Liver (tissue), 3 donors: ENCODE data around the gene ZNF274.

Source experiments
- EGR1 ChIP-seq, 2 donors: IDR thresholded peaks; 2 replicates each; pipeline ENCODE4 v1.6.1; 2016 to 2018; ENCODE audit warnings: antibody characterized with exemption in 2 of 2, low read depth in 2 of 2
- FOXA2 ChIP-seq: IDR thresholded peaks from 2 replicates; pipeline ENCODE4 v1.6.1; 2016; ENCODE audit warnings: antibody characterized with exemption
- GABPA ChIP-seq, 2 donors: IDR thresholded peaks in 1 of 2; conservative IDR thresholded peaks in 1 of 2; 2 replicates each; pipeline ENCODE4 v1.6.1; 2016; ENCODE audit warnings: antibody characterized with exemption in 2 of 2, mild to moderate bottlenecking in 1 of 2, moderate library complexity in 1 of 2
- JUND ChIP-seq, 2 donors: IDR thresholded peaks; 2 replicates each; pipeline ENCODE4 v1.6.1; 2016; ENCODE audit warnings: antibody characterized with exemption in 2 of 2
- MAX ChIP-seq: IDR thresholded peaks from 2 replicates; pipeline ENCODE4 v1.6.1; 2016; ENCODE audit warnings: antibody characterized with exemption
- REST ChIP-seq: IDR thresholded peaks from 2 replicates; pipeline ENCODE4 v1.6.1; 2016; ENCODE audit warnings: antibody characterized with exemption, mild to moderate bottlenecking
- SP1 ChIP-seq: IDR thresholded peaks from 2 replicates; pipeline ENCODE4 v1.6.1; 2018; ENCODE audit warnings: antibody characterized with exemption, mild to moderate bottlenecking
- TAF1 ChIP-seq: conservative IDR thresholded peaks from 2 replicates; pipeline ENCODE4 v1.6.1; 2016; ENCODE audit warnings: antibody characterized with exemption, mild to moderate bottlenecking
- YY1 ChIP-seq: IDR thresholded peaks from 2 replicates; pipeline ENCODE4 v1.6.1; 2016; ENCODE audit warnings: antibody characterized with exemption, mild to moderate bottlenecking
- ZBTB33 ChIP-seq: IDR thresholded peaks from 2 replicates; pipeline ENCODE4 v1.6.1; 2016; ENCODE audit warnings: antibody characterized with exemption
- TF ChIP-seq, protein P1 (sequence below): fragments of 150-350 bp; IDR thresholded peaks from 2 replicates; pipeline ENCODE4 v1.5.1; 2017; ENCODE audit warnings: improper control_type of control experiment, low read depth, low read length; ENCODE audit not compliant: missing input control
- TF ChIP-seq, protein P2 (sequence below): IDR thresholded peaks from 2 replicates; pipeline ENCODE4 v1.6.1; 2016; ENCODE audit warnings: antibody characterized with exemption
- donor health status: healthy.
- donor health status: healthy.

GRCh38 chr19:58212336-58213074 is 29.6 kb downstream of the ZNF274 start:
- TF ChIP-seq, protein P1, sequence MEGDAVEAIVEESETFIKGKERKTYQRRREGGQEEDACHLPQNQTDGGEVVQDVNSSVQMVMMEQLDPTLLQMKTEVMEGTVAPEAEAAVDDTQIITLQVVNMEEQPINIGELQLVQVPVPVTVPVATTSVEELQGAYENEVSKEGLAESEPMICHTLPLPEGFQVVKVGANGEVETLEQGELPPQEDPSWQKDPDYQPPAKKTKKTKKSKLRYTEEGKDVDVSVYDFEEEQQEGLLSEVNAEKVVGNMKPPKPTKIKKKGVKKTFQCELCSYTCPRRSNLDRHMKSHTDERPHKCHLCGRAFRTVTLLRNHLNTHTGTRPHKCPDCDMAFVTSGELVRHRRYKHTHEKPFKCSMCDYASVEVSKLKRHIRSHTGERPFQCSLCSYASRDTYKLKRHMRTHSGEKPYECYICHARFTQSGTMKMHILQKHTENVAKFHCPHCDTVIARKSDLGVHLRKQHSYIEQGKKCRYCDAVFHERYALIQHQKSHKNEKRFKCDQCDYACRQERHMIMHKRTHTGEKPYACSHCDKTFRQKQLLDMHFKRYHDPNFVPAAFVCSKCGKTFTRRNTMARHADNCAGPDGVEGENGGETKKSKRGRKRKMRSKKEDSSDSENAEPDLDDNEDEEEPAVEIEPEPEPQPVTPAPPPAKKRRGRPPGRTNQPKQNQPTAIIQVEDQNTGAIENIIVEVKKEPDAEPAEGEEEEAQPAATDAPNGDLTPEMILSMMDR: no peak
- TF ChIP-seq ZBTB33 (no peak), MAX (no peak), JUND (IDR thresholded peaks at IDR 0.05) (no peak), EGR1 (IDR thresholded peaks at IDR 0.05; ENCODE audit: low read depth in 2 of 2) (no peak), FOXA2 (no peak), YY1 (no peak), GABPA (IDR thresholded peaks at IDR 0.05 in 1 of 2, conservative IDR thresholded peaks at IDR 0.05 in 1 of 2) (no peak), REST (no peak), SP1 (no peak), TAF1 (no peak)
- TF ChIP-seq, protein P2, sequence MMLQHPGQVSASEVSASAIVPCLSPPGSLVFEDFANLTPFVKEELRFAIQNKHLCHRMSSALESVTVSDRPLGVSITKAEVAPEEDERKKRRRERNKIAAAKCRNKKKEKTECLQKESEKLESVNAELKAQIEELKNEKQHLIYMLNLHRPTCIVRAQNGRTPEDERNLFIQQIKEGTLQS: no peak
